Nephron (organoid): Measurements from ENCODE around the gene MALL.
"Not testable (repeated sequence)": the region's sequence is repeated elsewhere in the genome, so short reads cannot be mapped to it uniquely, and the experiment has no call there.

ENCODE experiments used
- H3K27ac Mint-ChIP-seq, 3 experiments: 2 replicates each; pipeline ENCODE4 v1.8.0; 2020; ENCODE audit warnings: mixed read lengths in 3 of 3, mild to moderate bottlenecking in 2 of 3, moderate library complexity in 1 of 3
- H3K27me3 Mint-ChIP-seq: 2 replicates; pipeline ENCODE4 v1.8.0; 2021; ENCODE audit warnings: low read depth, mild to moderate bottlenecking, moderate library complexity, mixed read lengths
- H3K36me3 Mint-ChIP-seq: 2 replicates; pipeline ENCODE4 v1.8.0; 2020; ENCODE audit warnings: low read depth, mixed read lengths
- H3K4me1 Mint-ChIP-seq: 2 replicates; pipeline ENCODE4 v1.8.0; 2020; ENCODE audit warnings: mixed read lengths
- H3K4me3 Mint-ChIP-seq, 3 experiments: 2 replicates each; pipeline ENCODE4 v1.8.0; 2020; ENCODE audit warnings: mild to moderate bottlenecking in 3 of 3, mixed read lengths in 3 of 3, moderate library complexity in 2 of 3
- H3K9me3 Mint-ChIP-seq: 2 replicates; pipeline ENCODE4 v1.8.0; 2020; ENCODE audit warnings: mixed read lengths
- TF ChIP-seq, protein P1 (sequence below), 3 experiments: fragments of 200-600 bp; sonication (generic); IDR thresholded peaks; one replicate each; pipeline ENCODE4 v1.5.0; 2021; ENCODE audit warnings: antibody characterized with exemption in 3 of 3; ENCODE audit not compliant: unreplicated experiment in 3 of 3

Gene MALL

GRCh38 chr2:110116033-110116710 is 550 bp upstream of the MALL start:
- Mint-ChIP-seq H3K4me1 (peaks cover 4% of the 10 kb centered on the region), H3K36me3 (no peaks in the 10 kb centered on the region), H3K27me3 (peaks cover 82% of the 10 kb centered on the region), H3K27ac (no peak overlapping the region), H3K4me3 (peak overlapping the region; percentile 49 to 81 (median 68)), H3K9me3 (peaks cover 3% of the 10 kb centered on the region)
- TF ChIP-seq, protein P1, sequence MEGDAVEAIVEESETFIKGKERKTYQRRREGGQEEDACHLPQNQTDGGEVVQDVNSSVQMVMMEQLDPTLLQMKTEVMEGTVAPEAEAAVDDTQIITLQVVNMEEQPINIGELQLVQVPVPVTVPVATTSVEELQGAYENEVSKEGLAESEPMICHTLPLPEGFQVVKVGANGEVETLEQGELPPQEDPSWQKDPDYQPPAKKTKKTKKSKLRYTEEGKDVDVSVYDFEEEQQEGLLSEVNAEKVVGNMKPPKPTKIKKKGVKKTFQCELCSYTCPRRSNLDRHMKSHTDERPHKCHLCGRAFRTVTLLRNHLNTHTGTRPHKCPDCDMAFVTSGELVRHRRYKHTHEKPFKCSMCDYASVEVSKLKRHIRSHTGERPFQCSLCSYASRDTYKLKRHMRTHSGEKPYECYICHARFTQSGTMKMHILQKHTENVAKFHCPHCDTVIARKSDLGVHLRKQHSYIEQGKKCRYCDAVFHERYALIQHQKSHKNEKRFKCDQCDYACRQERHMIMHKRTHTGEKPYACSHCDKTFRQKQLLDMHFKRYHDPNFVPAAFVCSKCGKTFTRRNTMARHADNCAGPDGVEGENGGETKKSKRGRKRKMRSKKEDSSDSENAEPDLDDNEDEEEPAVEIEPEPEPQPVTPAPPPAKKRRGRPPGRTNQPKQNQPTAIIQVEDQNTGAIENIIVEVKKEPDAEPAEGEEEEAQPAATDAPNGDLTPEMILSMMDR (IDR thresholded peaks at IDR 0.05; ENCODE audit: unreplicated experiment in 3 of 3) = peak; percentile 16 to 47 (median 24)

DNA sequence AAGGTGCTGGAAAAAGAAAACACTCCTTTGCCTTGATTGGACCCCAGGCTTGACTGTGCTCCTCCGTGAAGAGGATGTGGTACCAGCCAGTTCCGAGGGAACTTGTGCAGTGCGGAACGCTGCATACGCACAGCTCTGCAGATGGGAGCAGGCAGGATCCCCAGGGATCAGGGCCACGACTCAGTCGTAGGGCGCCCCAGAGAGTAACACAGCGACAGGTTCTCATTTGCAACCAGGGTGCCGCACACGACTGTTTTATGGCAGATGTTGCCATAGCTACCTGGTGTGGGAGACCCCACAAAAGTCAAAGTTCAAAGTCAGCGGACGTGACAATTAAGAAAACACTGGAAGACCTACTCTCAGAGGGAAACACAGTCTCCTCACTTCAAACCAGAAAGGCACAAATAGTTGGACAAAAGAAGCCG is 779 bp downstream of the MALL start:
- Mint-ChIP-seq H3K27ac (peak overlapping the region in 1 of 3 experiments; percentile 56), H3K36me3 (no peaks in the 10 kb centered on the region), H3K27me3 (peaks cover 89% of the 10 kb centered on the region), H3K4me1 (peaks cover 4% of the 10 kb centered on the region), H3K4me3 (peak overlapping the region; percentile 76 to 81 (median 78)), H3K9me3 (peaks cover 12% of the 10 kb centered on the region)
- TF ChIP-seq, protein P1 (IDR thresholded peaks at IDR 0.05; ENCODE audit: unreplicated experiment in 3 of 3) = no peak

- Mint-ChIP-seq H3K27ac (no peak overlapping the region), H3K9me3 (peaks cover 16% of the 10 kb centered on the region), H3K4me3 (peak overlapping the region in 1 of 3 experiments; percentile 36), H3K4me1 (peaks cover 4% of the 10 kb centered on the region), H3K36me3 (no peaks in the 10 kb centered on the region), H3K27me3 (peaks cover 81% of the 10 kb centered on the region)
- TF ChIP-seq, protein P1 (IDR thresholded peaks at IDR 0.05; ENCODE audit: unreplicated experiment in 3 of 3) = no peak
These were observed 1.5 kb downstream of the MALL start for GRCh38 chr2:110113961-110114591.

DNA sequence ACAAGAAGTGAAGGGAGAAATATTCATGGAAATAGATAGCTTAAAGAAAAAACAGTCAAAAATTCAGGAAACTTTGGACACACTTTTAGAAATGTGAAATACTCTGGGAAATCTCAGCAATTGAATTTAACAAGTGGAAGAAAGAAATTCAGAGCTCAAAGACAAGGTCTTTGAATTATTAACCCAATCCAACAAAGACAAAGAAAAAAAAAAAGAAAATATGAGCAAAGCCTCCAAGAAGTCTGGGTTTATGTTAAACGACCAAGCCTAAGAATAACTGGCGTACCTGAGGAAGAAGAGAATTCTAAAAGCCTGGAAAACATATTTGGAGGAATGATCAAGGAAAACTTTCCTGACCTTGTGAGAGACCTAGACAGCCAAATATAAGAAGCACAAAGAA is 7.3 kb downstream of the MALL start:
- peak overlapping the region; percentile 13 to 58 (median 39) for H3K27ac Mint-ChIP-seq
- H3K4me3 Mint-ChIP-seq = peak overlapping the region in 1 of 3 experiments; percentile 16
- peaks cover 13% of the 10 kb centered on the region for H3K4me1 Mint-ChIP-seq
- peaks cover 37% of the 10 kb centered on the region for H3K9me3 Mint-ChIP-seq
- H3K27me3 Mint-ChIP-seq = peaks cover 38% of the 10 kb centered on the region
- H3K36me3 Mint-ChIP-seq = not testable (repeated sequence)

DNA sequence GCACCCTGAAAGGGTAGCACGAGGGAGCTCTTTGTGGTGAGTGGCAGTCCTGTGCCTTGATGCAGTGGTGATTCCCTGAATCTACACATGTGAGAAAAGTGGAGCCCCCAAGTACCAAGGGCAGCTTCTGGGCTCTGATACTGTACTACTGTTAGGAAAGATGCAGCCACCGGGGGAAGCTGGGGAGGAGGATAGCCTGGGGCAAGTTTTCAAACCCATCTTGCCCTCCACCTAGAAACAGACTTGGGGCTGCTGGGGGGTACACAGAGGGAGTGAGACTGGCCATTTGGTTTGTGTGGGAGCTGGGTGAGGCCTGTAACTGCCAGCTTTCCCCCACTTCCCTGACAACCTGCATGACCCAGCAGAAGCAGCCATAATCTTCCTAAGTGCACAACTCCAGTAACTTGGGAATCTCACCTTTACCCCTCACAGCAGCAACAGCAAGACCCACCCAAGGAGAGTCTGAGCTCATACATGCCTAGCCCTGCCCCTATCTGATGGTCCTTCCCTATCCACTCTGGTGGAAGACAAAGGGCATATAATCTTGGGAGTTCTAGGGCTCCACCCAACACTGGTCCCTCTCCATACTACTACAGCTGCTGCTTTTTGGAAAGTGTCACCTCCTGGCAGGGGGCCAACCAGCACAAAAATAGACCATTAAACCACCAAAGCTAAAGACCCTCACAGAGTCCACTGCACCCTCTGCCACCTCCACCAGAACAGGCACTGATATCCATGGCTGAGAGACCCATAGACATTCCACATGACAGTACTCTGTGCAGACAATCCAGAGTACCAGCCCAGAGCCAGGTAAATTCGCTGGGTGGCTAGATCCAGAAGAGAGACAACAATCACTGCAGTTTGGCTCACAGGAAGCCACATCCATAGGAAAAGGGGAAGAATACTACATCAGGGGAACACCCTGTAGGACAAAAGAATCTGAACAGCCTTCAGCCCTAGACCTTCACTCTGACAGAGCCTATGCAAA is 8.2 kb downstream of the MALL start:
- Mint-ChIP-seq H3K4me3 (no peak overlapping the region), H3K27ac (peak overlapping the region; percentile 13 to 58 (median 39)), H3K9me3 (peaks cover 37% of the 10 kb centered on the region), H3K4me1 (peaks cover 14% of the 10 kb centered on the region), H3K27me3 (peaks cover 31% of the 10 kb centered on the region), H3K36me3 (peaks cover 3% of the 10 kb centered on the region)
- TF ChIP-seq, protein P1 (IDR thresholded peaks at IDR 0.05; ENCODE audit: unreplicated experiment in 3 of 3) = no peak

DNA sequence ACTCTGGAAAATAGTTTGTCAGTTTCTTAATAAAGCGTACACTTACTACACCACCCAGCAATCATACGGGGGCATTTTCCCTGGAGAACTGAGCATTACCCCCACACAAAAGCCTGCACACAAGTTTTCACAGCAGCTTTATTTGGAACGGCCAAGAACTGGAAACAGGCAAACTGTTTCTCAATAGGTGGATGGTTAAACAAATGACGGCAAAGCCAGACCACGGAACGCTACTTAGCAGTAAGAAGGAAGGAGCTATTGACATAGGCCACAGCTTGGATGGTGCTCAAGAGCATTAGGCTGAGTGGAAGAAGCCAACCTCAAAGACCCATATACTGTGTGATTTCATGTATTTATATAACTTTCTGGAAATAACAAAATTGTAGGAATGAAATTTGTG is 9.0 kb downstream of the MALL start:
- H3K27me3 Mint-ChIP-seq = peaks cover 28% of the 10 kb centered on the region
- TF ChIP-seq, protein P1 (IDR thresholded peaks at IDR 0.05; ENCODE audit: unreplicated experiment in 3 of 3) = no peak
- no peak overlapping the region for H3K27ac Mint-ChIP-seq
- H3K4me3 Mint-ChIP-seq = no peak overlapping the region
- H3K9me3 Mint-ChIP-seq = peaks cover 36% of the 10 kb centered on the region
- peaks cover 3% of the 10 kb centered on the region for H3K36me3 Mint-ChIP-seq
- H3K4me1 Mint-ChIP-seq = peaks cover 21% of the 10 kb centered on the region
